AG04449 (cell line): ENCODE results near the gene HSPD1.

Source experiments
- CTCF ChIA-PET: fragments of 350-600 bp; formaldehyde crosslinking; extraction: SDS; loops from one replicate; lab custom pipeline; 2021; ENCODE audit warnings: antibody characterized with exemption; lab: Yijun Ruan, JAX
- POLR2A ChIA-PET: fragments of 400-600, 350-600 bp; formaldehyde crosslinking; extraction: SDS; loops from one replicate; lab custom pipeline; 2020; ENCODE audit warnings: antibody characterized with exemption, inconsistent platforms; lab: Yijun Ruan, JAX
- DNase-seq: peaks from one replicate; pipeline ENCODE4 v3.0.0-alpha.2; 2010; ENCODE audit warnings: low read depth, low spot score
- H3K4me3 ChIP-seq: 2 replicates; pipeline ENCODE4 v1.5.1; 2011; ENCODE audit warnings: low read depth, mild to moderate bottlenecking, control low read depth, low read length
- TF ChIP-seq, protein P1 (sequence below): IDR thresholded peaks from one replicate; pipeline ENCODE4 v1.5.1; 2011; ENCODE audit warnings: mild to moderate bottlenecking, moderate library complexity, low read length, control low read depth, inconsistent platforms; ENCODE audit not compliant: insufficient read depth; ENCODE audit errors: missing control alignments

HSPD1 gene

DNA sequence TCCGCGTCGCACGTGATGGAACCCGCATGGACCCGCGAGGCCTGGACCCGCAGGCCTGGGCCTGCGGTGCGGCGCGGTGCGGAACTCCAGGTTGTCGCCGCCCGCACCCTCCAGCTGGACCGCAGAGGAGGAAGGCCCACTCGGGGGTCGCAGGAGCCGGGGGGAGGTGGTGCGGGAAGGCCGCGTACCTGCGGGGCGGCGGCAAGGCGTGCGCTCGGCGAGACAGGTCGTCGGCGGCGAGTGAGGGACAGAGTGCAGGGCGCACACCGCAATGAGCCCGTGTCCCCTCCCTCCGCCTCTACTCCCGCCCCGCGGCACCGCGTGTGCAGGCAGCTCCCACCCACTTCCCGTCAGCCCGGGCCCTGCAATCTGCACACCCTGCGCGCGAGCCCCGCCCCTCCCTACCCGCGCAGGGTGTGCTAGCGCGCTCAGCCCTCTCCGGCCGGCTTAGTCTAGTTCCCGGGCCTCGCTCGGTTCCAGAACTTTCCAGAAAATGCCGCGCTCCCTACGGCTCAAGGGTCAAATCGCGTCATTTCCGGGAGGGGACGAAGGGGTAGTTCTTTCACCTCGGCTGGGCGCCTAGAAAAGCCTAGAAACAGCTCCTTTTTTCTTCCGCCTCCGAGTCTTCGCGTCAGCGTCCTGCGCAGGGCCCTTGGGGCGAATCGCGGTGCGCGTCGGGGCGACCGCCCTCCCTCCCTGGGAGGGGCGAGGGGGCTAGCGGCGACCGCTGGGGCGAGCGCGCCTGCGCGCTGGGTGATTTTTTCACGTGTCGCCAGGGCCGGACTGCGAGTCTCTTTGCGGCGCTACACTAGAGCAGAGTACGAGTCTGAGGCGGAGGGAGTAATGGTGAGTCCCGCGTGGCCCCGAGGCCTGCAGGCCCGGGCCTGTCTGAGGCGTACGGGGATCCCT is at the start of gene HSPD1, which contains the start of gene HSPE1:
HSPD1 (minus strand) TSS at position 247 of the 909 bp plus-strand sequence. CDS start 992 bp downstream, outside the sequence.
HSPE1 (plus strand) TSS at position 786 of the 909 bp plus-strand sequence; CDS start at position 844, 58 bp downstream.
- H3K4me3 ChIP-seq = peak within 1 kb of the TSS; percentile 78
- peak; percentile 93 for DNase-seq
- TF ChIP-seq, protein P1, sequence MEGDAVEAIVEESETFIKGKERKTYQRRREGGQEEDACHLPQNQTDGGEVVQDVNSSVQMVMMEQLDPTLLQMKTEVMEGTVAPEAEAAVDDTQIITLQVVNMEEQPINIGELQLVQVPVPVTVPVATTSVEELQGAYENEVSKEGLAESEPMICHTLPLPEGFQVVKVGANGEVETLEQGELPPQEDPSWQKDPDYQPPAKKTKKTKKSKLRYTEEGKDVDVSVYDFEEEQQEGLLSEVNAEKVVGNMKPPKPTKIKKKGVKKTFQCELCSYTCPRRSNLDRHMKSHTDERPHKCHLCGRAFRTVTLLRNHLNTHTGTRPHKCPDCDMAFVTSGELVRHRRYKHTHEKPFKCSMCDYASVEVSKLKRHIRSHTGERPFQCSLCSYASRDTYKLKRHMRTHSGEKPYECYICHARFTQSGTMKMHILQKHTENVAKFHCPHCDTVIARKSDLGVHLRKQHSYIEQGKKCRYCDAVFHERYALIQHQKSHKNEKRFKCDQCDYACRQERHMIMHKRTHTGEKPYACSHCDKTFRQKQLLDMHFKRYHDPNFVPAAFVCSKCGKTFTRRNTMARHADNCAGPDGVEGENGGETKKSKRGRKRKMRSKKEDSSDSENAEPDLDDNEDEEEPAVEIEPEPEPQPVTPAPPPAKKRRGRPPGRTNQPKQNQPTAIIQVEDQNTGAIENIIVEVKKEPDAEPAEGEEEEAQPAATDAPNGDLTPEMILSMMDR = no peak
- ChIA-PET CTCF (interaction anchor here (1.0 to 1.6 kb wide), 2 partner anchors 9 to 207 kb away, joined by 3 to 4 read pairs; no protein-coding TSS in a partner anchor), POLR2A (interaction anchor here (0.6 to 2.9 kb wide), 14 partner anchors 8 to 207 kb away, joined by 3 to 25 read pairs (median 4); partner anchors contain the start of genes COQ10B, MOB4, RFTN2 and SF3B1)

DNA sequence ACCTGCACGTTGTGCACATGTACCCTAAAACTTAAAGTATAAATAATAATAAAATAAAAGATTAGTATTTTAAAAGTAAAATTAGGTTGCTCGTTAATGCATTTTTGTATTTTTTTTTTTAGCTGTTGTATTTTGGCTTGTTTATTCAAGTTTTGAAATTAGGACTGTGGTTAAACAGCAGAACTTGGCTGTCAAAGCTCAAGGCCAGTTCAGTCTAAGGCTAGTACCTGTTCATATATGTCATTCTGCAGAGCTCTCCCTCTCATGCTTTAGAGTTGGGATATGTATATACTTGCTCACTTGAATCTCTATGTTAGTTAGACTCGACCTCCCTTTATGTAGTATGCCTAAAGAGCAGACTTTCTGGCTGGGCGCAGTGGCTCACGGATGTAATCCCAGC is 48.9 kb upstream of the HSPD1 start:
- H3K4me3 ChIP-seq = no peak overlapping the region
- TF ChIP-seq, protein P1 = no peak
- ChIA-PET CTCF (no interaction called here), POLR2A (no interaction called here)
- DNase-seq = no peak

DNA sequence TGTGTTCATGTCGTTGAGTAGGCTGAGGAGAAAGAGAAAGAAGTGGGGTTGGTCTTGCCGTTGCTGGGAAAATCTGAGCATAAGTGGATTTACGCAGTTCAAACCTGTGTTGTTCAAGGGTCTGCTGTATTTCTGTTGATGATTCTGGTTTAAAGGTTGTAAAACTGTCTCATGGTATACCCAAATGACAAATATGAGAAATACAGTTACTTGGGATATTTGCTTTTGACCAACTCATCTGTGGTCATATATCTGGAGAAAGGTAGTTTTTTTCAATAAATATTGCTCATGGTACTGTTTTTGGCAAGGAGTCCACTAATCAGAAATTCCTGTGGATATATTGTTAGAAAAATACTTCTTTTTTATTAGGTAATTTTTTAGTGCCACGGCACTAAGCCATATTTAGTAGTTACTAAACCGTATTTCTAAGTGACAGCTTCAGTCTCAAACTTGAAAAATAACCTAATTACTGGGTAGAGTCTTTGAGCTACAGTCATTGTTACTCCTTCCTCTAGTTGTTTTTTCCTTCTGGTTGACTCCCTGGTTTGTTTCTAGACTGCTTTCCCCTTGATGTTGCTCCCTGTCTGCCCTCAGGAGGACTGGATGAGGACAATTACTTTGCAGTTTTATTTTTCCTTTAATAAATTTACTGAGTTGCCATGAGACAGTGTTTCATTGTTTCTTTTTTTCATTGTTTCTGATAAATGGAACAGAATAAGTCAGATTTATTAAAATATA is 47.7 kb upstream of the HSPD1 start:
- H3K4me3 ChIP-seq = no peak overlapping the region
- ChIA-PET POLR2A (no interaction called here), CTCF (no interaction called here)
- TF ChIP-seq, protein P1 = no peak
- DNase-seq = no peak

DNA sequence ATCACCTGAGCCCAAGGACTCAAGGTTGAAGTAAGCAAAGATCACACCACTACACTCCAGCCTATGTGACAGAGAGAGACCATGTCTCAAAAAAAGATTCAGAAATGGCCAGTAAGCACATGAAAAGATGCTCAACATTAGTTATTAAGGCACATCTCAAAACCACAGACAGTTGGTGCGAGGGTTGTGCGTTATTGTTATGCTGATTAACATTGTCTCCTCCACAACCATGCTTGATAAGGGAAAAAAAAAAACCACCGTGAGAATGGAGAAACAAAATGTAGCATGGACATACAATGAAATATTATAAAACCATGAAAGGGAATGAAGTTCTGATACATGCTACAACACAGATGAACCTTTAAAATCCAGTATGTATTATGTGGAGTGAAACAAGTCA is 43.6 kb upstream of the HSPD1 start:
- TF ChIP-seq, protein P1 = no peak
- H3K4me3 ChIP-seq = no peak overlapping the region
- ChIA-PET CTCF (no interaction called here), POLR2A (no interaction called here)
- no peak for DNase-seq

DNA sequence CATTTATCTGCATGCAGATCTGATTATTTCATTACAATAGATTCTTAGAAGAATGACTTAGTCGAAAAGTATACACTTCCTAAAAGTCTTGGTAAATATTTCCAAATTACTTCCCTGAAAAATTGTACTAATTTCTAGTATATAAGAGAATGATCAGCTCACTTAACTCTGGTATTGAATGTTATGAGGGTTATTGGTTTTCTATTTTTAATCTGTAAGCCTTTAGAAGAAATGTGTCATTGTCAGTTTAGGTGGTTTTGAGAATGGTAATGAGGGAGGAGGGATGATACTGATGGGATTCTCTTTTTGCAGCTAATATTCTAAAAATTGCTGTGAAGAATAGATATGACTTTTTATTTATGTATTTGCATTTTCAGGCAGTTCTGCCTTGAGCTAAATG is 40.1 kb upstream of the HSPD1 start:
- DNase-seq = no peak
- ChIA-PET CTCF (interaction anchor here (1.4 kb wide), 1 partner anchor 15 kb away, joined by 3 read pairs; no protein-coding TSS in a partner anchor), POLR2A (no interaction called here)
- TF ChIP-seq, protein P1 = no peak
- no peak overlapping the region for H3K4me3 ChIP-seq
